ENCODE measurements around the gene GTF3A. TPM values are rescaled to one million over a fixed set of nuclear protein-coding genes. Genes with fewer than 3 reads are reported as not detected.

GTF3A gene
- total RNA-seq, 1 experiment from 2014 or later, result 80.7 TPM

DNA sequence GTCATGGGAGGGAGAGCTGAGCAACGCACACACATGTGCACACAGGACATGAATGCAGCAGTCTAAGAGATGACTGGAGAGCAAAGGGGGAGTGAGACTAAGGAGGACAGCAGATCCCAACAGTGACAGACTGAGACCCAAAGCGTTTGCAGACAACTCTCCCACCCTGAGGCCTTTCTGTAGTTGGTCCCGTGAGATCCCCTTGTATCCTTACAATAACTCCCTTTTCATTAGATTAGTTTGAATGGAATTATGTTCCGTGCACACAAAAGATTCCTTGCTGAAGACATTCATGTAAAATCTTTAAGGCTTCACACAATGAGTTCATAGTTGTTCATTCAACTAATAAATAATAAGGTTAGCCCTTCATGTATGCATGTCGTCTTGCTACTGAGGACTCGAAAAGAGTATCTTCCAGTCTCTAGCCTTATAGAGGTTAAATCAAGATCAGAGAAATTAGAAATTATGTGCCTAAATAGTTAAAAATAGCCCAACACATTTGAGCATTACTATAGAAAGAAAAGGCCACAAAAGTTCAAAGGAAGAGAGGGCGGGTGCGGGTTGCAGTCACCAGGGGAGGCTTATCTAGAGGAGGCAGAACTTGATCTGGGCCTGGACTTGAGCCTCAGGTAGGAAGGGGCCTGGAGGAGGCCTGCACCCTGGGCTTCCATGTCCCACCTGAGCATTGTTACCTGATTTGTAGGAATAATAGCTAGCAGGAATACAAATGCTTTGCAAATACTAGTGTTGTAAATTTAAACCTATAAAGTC, 3.1 kb upstream of the GTF3A start:
- no peak for DNase-seq
- no peaks in the 10 kb centered on the region for H3K36me3 ChIP-seq (replicated peaks; ENCODE audit: control insufficient read depth, insufficient read depth, low read length)
- H3K4me3 ChIP-seq (ENCODE audit: insufficient read depth, low read depth, low read length), result no peak overlapping the region
- H3K27me3 ChIP-seq (ENCODE audit: control insufficient read depth, insufficient read depth, low read length), result peaks cover 15% of the 10 kb centered on the region

DNA sequence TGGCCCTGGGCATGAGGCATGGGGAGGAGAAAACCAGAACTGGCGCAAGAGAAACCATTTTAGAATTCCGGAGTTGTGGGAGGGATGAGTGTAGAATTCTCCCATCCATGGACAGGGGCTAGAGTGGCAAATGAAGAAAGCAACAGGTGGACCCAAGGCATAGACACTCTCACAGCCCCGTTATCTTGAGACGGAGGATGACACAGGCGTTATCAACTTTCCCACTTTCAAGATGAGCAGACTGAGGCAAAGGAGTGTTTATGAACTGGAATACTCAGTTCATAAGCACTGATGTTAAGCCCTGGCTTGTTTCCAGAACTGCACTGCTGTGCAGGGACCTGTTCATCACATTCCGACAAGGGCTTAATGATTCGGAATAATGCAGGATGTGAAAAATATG, 1.1 kb upstream of the GTF3A start:
- Histone ChIP-seq H3K27me3 (ENCODE audit: control insufficient read depth, insufficient read depth, low read length) (peaks cover 15% of the 10 kb centered on the region), H3K36me3 (replicated peaks; ENCODE audit: control insufficient read depth, insufficient read depth, low read length) (peaks cover 2% of the 10 kb centered on the region), H3K4me3 (ENCODE audit: insufficient read depth, low read depth, low read length) (no peak overlapping the region)
- no peak for DNase-seq

DNA sequence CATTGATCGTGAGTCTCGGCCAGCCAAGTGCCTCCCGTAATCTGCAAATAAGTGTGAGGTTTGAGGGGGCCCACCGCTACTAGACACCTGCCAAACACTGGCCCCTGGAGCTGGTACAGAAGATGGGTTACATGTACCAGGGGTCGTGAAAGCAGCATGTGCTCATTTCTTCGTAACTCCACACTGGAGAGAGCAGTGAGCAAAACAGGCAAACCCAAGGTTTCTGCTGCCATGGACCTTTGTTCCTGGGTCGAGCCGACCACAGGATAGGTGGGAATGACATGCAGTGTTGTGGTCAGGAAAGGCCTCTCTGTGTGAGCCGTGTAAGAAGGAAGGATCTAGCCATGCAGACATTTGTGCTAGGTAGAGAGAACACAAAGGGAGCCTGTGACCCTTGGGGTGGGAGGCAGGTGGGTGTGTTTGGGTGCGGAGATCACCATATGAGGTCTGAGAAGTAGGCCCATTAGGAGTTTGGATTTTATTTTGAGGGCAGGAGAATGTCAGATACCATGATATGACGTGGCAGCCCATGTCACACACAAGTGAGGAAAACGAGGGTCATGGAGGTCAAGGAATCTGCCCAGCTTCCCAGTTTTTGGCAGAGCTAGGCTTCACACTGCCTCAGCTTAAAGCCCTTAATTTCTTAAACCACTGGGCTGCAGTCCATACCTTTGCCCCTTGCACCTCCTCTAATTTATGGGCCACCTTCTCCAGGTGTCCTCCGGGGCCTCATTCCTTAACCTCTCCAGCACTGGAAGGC, 919 bp downstream of the GTF3A start:
- H3K4me3 ChIP-seq (ENCODE audit: insufficient read depth, low read depth, low read length), result peak overlapping the region; percentile 79
- H3K27me3 ChIP-seq (ENCODE audit: control insufficient read depth, insufficient read depth, low read length), result peaks cover 15% of the 10 kb centered on the region
- peaks cover 8% of the 10 kb centered on the region for H3K36me3 ChIP-seq (replicated peaks; ENCODE audit: control insufficient read depth, insufficient read depth, low read length)
- no peak for DNase-seq

DNA sequence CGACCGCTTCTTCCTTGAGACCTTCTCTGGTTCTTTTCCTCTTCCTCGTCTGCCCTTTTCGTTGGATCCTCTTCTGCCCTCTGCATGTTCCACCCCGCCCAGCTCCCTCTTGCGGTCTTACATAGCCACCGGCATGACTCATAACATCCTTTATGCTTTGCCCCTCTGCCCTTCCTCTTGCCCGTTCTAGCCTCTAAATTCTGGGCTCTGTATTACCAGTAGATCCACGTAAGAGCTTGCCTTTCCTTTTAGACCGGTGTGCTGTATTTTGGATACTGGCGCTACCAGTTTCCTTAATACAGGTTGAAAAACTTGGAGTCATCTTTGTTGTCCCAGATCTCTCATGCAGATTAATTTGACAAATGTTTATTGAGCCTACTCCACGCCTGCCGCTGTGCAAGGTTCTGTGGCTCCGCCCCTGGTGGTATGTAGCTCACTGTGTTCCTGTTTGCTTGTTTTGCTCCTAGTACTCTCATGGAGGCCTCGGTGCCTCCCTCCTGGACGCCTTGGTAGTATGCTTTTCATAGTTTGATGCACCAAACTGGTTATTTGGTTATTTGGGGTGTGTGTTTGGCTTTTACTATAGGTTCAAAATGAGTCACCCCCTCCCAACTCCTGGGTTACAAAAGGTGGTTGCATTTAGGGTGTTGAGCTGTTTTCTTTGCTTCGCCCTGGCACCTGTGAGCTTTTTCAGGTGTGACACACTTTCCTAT, 1.7 kb downstream of the GTF3A start:
- Histone ChIP-seq H3K27me3 (ENCODE audit: control insufficient read depth, insufficient read depth, low read length) (peaks cover 15% of the 10 kb centered on the region), H3K4me3 (ENCODE audit: insufficient read depth, low read depth, low read length) (peak overlapping the region; percentile 79), H3K36me3 (replicated peaks; ENCODE audit: control insufficient read depth, insufficient read depth, low read length) (peaks cover 10% of the 10 kb centered on the region)
- peak; percentile 74 for DNase-seq

DNA sequence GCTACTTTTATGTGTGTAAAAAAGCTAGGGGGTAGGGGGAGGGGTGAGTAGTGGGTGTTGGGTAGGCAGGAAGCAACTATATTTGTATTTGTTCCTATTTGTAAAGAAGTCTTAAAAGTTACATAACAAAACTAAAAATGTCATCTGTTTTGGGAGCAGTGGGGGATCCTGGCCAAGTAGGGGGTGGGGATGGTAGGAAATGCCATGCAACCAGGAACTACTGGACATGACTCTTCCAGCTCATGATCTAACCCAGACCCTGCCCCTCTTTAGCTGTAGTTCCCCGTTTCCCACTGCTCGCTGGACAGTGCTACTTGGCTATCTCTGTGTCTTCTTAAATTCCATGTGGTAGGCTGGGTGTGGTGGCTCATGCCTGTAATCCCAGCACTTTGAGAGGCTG, 3.2 kb downstream of the GTF3A start:
- no peak for DNase-seq
- Histone ChIP-seq H3K27me3 (ENCODE audit: control insufficient read depth, insufficient read depth, low read length) (peaks cover 15% of the 10 kb centered on the region), H3K36me3 (replicated peaks; ENCODE audit: control insufficient read depth, insufficient read depth, low read length) (peaks cover 23% of the 10 kb centered on the region), H3K4me3 (ENCODE audit: insufficient read depth, low read depth, low read length) (no peak overlapping the region)

DNA sequence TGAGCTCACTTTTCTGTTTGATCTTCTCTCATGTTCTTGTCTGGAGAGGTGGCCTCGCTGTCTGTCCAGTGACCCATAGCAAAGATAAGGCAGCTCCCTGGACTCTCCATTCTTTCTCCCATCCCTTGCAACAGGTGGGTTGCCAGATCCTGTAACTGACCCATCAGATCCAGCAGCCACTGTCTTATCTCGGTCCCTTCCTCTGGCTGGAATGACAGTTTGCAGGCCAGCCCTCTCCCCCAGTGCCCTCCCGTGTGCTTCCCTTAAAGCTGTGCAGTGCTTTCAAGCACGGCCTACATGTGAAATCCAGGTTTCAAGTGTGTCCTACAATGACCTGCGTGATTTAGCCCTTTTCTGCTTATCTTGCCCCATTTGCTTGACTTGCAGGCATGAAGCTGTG, 3.7 kb downstream of the GTF3A start:
- H3K27me3 ChIP-seq (ENCODE audit: control insufficient read depth, insufficient read depth, low read length), result peaks cover 11% of the 10 kb centered on the region
- H3K4me3 ChIP-seq (ENCODE audit: insufficient read depth, low read depth, low read length), result no peak overlapping the region
- peaks cover 24% of the 10 kb centered on the region for H3K36me3 ChIP-seq (replicated peaks; ENCODE audit: control insufficient read depth, insufficient read depth, low read length)
- no peak for DNase-seq

DNA sequence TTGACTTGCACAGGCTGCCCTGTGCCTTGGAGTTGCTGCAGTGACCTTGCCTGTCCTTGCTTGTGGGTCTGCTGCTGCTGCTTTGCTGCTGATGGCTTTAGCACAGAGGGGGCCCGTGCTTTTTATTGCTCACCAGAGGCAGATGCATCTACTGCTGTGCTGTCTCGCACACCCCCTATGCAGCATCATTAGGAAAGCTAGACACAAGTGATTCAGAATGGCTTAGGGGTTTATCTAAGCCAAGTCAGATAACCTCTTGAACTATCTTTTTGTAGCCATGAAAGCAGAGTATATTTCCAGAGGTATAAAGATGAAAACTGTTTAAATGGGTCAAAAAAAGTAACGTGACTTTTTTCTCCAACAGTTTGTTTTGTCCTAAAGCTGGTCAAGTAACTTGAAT, 7.8 kb downstream of the GTF3A start:
- Histone ChIP-seq H3K4me3 (ENCODE audit: insufficient read depth, low read depth, low read length) (no peak overlapping the region), H3K36me3 (replicated peaks; ENCODE audit: control insufficient read depth, insufficient read depth, low read length) (peaks cover 42% of the 10 kb centered on the region), H3K27me3 (ENCODE audit: control insufficient read depth, insufficient read depth, low read length) (no peaks in the 10 kb centered on the region)
- DNase-seq, result no peak

DNA sequence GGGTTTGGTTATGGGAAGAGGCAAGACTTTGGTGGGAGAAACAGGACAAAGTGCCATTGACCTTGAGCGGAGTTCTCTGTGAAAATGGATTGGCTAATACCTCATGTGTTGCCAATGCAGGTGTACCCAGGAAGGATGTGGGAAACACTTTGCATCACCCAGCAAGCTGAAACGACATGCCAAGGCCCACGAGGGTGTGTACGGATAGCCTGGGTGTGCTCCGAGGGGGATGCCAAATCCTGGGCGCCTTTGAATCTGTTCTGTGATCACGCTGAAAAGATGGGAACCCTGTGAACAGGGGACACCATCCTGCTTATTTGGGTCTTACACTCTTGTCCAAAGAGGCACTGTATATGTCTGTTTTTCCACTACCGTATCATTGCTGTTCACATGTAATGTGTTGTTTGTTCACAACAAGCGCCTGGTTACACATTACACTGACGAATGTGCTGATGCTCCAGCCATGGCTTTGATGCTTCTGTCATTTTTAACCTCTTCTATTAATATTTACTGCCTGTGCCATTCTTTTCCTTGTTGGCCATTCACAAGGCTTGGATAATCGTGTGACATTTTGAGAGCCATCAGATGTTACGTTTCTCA, 8.3 kb downstream of the GTF3A start:
- no peak for DNase-seq
- peaks cover 42% of the 10 kb centered on the region for H3K36me3 ChIP-seq (replicated peaks; ENCODE audit: control insufficient read depth, insufficient read depth, low read length)
- no peak overlapping the region for H3K4me3 ChIP-seq (ENCODE audit: insufficient read depth, low read depth, low read length)
- no peaks in the 10 kb centered on the region for H3K27me3 ChIP-seq (ENCODE audit: control insufficient read depth, insufficient read depth, low read length)

DNA sequence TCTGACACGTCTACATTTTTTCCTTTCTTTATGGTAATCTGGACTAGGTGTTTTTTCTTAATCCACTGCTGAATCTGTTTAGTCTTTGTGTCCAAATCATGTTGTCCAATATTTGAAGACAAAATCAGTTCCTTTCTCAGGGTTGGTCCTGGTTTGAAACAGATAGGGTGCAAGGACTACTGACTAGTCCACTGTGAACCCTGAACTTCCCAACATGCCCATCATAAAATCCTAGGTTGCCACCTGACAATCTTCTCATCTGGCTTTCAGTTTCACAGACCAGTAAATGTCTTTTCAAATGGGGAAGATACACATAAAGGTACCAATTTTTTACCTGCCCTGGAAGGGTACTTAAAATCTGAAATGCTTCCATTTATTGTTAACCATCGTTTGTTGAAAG, 12.7 kb downstream of the GTF3A start:
- Histone ChIP-seq H3K36me3 (replicated peaks; ENCODE audit: control insufficient read depth, insufficient read depth, low read length) (peaks cover 25% of the 10 kb centered on the region), H3K4me3 (ENCODE audit: insufficient read depth, low read depth, low read length) (no peak overlapping the region), H3K27me3 (ENCODE audit: control insufficient read depth, insufficient read depth, low read length) (no peaks in the 10 kb centered on the region)
- DNase-seq, result no peak

DNA sequence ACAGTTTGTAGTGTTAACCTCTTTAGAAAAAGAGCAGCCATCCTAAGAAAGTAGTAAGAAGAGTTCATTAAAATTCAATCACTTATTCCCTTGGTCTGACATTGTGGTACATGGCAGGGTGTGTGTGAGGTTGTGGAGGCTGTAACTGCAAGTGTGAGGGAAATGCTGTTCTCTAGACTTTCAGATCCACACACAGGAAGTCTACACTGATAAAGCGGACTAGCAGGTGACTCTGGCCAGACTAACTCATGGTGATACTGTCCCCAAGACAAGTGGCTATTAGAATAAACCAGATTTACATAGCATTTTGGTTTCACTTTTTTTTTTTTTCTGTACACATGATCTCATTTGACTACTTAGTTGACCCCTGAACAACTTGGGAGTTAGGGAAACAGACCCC, 16.0 kb downstream of the GTF3A start:
- Histone ChIP-seq H3K36me3 (replicated peaks; ENCODE audit: control insufficient read depth, insufficient read depth, low read length) (peaks cover 6% of the 10 kb centered on the region), H3K27me3 (ENCODE audit: control insufficient read depth, insufficient read depth, low read length) (no peaks in the 10 kb centered on the region), H3K4me3 (ENCODE audit: insufficient read depth, low read depth, low read length) (no peak overlapping the region)
- no peak for DNase-seq

DNA sequence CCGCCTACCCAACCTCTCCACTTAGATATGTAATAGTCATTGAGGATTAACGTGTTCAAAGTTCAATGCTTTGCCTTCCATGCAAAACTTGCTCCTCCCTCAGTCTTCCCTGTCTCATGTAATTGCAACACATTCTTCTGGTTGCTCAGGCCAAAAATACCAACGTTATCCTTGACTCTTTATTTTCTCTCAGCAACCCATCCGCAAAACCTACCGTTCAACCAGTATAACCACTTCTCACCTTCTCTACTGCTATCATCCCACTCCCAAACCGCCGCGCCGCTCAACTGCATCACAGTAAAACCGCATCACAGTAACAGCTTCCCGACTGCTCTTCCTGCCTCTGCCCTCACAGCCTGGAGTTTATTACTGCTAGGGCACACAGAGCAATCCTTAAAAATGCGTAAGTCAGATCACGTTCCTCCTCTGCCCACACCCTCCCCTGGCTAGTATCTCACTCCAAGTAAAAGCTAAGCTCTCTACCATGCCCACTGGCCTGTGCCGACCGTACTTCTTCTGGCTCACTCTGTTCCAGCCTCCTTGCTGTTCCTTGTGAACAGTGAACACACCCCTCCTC, 17.7 kb downstream of the GTF3A start:
- Histone ChIP-seq H3K36me3 (replicated peaks; ENCODE audit: control insufficient read depth, insufficient read depth, low read length) (peaks cover 1% of the 10 kb centered on the region; the same call in 1 of the 2 replicates), H3K4me3 (ENCODE audit: insufficient read depth, low read depth, low read length) (no peak overlapping the region), H3K27me3 (ENCODE audit: control insufficient read depth, insufficient read depth, low read length) (no peaks in the 10 kb centered on the region)
- DNase-seq, result peak; percentile 44

DNA sequence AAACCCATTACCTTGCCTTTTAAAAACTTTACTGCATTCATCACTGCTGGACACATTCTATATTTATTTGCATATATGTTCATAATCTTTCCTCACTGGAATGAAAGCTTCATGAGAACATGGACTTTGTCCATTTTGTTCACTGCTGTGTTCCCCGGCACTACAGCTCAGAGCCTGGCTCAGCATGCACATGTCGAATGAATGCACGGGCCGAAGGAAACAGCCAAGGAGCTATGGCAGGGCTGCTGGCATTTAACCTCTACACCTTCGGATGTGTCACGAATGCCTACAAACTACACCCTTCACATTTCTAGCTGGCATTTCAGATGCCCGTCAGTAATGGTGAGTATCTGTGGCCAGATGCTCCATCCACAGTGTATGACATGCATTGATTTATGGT, 18.4 kb downstream of the GTF3A start:
- Histone ChIP-seq H3K36me3 (replicated peaks; ENCODE audit: control insufficient read depth, insufficient read depth, low read length) (peaks cover 1% of the 10 kb centered on the region; the same call in 1 of the 2 replicates), H3K4me3 (ENCODE audit: insufficient read depth, low read depth, low read length) (no peak overlapping the region), H3K27me3 (ENCODE audit: control insufficient read depth, insufficient read depth, low read length) (no peaks in the 10 kb centered on the region)
- no peak for DNase-seq

DNA sequence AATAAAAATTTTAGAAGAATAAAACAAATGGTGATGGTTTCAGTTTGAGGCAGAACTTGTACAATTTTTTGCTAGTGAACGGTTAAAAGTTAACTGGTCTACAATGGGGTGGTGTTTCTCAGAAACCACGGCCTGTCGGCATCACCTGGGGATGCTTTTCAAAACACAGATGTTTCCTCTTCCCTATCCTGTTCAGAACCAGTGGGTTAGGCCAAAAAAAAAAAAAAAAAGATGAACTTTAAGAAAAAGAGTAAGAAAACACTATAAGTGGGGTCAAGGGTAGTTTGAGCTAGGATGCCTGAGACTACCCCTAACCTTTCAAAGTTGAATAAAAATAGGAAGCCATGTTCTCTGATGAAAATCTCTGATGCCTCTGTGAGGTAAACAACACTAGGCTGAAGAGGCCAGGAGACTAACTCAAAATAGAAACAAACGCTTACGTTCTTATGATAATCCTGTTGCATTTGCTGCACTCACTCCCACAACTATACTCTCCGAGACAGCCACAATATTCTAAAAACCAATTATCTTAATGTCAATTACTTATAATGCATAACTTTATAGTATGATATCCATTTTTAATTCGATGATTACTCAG, 22.7 kb downstream of the GTF3A start:
- H3K36me3 ChIP-seq (replicated peaks; ENCODE audit: control insufficient read depth, insufficient read depth, low read length), result no peaks in the 10 kb centered on the region
- H3K4me3 ChIP-seq (ENCODE audit: insufficient read depth, low read depth, low read length), result no peak overlapping the region
- peaks cover 7% of the 10 kb centered on the region; the same call in 1 of the 2 replicates for H3K27me3 ChIP-seq (ENCODE audit: control insufficient read depth, insufficient read depth, low read length)
- DNase-seq, result no peak

DNA sequence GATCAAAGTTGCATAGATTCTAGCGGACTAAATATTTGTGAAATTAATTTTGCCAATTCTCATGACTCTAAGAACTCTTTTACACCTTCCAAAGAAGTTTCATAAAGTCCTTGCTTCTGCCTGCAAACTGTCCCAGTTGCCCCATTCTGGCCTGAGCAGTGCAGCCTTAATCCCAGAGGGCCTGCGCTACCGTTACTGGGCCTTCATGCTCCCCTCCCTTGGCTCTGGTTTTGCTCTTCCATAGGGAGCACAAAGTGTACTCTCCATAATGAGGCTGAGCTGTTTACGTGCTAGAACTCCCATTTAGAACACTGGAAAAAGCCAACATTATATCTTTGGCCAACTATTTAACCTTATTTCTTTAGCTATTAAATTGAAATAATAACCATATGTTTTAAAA, 23.9 kb downstream of the GTF3A start:
- DNase-seq, result no peak
- H3K4me3 ChIP-seq (ENCODE audit: insufficient read depth, low read depth, low read length), result no peak overlapping the region
- no peaks in the 10 kb centered on the region for H3K36me3 ChIP-seq (replicated peaks; ENCODE audit: control insufficient read depth, insufficient read depth, low read length)
- peaks cover 7% of the 10 kb centered on the region; the same call in 1 of the 2 replicates for H3K27me3 ChIP-seq (ENCODE audit: control insufficient read depth, insufficient read depth, low read length)
